GM19372 (cell line): ENCODE measurements around the gene FEN1.

Source experiments
- ATAC-seq: cut with Tn5 transposase; IDR thresholded peaks from one replicate; pipeline ENCODE4 v1.9.1; 2021; ENCODE audit warnings: mild to moderate bottlenecking, low read depth, moderate library complexity; ENCODE audit not compliant: unreplicated experiment

The FEN1 gene, protein sequence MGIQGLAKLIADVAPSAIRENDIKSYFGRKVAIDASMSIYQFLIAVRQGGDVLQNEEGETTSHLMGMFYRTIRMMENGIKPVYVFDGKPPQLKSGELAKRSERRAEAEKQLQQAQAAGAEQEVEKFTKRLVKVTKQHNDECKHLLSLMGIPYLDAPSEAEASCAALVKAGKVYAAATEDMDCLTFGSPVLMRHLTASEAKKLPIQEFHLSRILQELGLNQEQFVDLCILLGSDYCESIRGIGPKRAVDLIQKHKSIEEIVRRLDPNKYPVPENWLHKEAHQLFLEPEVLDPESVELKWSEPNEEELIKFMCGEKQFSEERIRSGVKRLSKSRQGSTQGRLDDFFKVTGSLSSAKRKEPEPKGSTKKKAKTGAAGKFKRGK

DNA sequence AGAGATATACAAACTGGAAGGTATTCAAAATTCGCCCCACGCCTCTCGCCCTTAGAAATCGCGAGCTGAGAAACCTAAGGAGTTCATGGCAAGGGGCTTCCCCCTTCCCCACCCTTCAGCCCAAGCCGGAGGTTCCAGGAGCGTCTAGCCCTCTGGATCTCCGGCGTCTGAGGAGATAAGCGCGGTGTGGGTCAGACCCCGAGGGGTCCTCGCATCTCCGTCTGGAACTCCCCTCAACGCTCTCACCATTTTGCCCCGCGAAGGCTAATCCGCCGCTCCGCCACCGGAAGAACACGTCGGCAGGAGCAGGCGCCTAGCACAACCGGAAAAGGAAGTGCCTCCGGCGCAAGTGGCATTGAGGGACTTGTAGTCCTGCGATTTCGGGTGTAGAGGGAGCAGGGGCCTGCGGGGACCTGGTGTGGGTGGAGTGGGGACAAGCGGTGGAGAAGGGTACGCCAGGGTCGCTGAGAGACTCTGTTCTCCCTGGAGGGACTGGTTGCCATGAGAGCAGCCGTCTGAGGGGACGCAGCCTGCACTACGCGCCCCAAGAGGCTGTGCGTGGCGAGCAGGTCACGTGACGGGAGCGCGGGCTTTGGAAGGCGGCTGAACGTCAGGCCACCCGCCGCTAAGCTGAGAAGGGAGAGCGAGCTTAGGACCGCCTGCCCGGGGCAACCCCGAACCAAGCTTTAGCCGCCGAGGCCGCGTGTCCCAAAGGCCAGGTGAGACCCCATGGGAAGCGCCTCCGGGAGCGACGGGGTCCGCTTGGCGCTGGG is at the start of gene FEN1, which contains the start of gene TMEM258:
Gene FEN1, plus strand, starts transcription at position 602 of the 773 bp plus-strand sequence. CDS start 2,451 bp downstream, outside the sequence.
Gene TMEM258, minus strand, starts transcription at position 290 of the 773 bp plus-strand sequence. Its CDS starts 41 bp downstream, at position 249.
- peak; percentile 81 for ATAC-seq

DNA sequence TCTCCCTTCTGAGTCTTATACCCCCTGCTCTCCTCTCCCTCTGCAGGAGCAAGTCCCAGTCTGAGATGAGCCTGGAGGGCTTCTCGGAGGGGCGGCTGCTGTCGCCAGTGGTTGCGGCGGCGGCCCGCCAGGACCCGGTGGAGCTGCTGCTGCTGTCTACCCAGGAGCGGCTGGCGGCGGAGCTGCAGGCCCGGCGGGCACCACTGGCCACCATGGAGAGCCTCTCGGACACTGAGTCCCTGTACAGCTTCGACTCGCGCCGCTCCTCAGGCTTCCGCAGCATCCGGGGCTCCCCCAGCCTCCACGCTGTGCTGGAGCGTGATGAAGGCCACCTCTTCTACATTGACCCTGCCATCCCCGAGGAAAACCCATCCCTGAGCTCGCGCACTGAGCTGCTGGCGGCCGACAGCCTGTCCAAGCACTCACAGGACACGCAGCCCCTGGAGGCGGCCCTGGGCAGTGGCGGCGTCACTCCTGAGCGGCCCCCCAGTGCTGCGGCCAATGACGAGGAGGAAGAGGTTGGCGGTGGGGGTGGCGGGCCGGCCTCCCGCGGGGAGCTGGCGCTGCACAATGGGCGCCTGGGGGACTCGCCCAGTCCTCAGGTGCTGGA is 49.1 kb upstream of the FEN1 start:
- ATAC-seq: no peak

DNA sequence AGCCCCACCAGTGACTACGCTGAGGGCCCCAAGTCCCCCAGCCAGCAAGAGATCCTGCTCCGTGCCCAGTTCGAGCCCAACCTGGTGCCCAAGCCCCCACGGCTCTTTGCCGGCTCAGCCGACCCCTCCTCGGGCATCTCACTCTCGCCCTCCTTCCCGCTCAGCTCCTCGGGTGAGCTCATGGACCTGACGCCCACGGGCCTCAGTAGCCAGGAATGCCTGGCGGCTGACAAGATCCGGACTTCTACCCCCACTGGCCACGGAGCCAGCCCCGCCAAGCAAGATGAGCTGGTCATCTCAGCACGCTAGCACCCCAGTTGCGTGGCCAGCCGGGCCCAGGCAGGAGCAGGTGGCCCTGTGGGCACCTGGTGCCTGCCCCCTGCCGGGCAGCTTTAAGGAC is 48.5 kb upstream of the FEN1 start:
- no peak for ATAC-seq

DNA sequence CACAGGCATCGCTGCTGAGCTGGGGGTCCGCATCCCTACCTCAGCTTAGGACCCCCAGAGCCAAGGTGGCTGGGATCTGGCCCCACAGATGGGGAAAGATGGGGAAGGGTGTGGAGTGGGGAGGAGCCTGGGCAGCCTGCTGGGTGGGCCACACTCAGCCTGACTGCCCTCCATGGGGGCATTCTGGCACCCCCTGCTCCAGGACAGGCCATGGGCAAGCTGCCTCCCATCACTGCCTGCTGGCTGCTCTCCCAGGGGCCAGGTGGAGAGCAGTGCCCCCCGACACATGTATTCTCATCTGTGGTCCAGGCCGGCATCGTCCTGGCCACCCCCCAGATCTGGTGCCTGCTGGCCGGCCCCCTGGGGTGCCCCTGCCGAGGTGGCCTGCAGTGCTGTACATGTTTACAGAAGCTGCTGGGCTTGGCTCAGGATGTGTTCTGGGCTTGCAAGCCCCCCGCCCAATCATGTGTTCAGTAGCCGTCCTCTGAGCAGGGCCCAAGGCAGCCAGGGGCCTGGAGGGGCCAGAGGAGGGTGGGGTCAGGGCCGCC is 48.0 kb upstream of the FEN1 start:
- ATAC-seq: no peak

DNA sequence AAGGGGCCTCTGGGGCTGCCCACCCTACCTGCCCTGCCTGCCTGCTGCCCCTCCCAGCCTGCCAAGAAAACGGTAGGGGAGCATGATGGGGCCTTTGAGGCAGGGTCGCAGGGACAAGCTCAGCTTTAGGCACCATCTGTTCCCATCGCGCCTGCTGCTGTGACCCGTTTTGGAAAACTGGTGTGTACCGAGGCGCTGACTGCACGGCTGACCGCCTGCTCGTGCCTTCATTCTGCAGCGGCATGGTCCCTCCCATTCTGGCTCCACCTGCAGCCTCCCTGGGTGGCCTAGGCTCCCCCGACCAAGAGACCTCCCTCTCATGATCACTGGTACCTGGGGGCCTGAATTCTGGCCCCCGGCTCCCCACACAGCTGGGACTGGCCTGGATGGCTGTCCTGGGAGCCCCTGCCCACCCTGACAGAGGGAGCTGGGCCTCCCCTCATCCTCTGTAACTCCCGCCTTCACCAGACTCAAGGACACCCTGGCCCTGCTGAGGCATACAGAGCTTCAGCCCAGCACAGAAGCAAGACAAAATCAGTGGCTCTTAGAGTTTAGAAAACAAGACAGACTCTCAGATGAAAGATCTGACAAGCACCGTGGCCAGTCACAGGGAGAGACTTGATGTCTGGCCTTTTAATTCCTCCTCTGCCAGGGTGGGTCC is 46.8 kb upstream of the FEN1 start:
- ATAC-seq: no peak

DNA sequence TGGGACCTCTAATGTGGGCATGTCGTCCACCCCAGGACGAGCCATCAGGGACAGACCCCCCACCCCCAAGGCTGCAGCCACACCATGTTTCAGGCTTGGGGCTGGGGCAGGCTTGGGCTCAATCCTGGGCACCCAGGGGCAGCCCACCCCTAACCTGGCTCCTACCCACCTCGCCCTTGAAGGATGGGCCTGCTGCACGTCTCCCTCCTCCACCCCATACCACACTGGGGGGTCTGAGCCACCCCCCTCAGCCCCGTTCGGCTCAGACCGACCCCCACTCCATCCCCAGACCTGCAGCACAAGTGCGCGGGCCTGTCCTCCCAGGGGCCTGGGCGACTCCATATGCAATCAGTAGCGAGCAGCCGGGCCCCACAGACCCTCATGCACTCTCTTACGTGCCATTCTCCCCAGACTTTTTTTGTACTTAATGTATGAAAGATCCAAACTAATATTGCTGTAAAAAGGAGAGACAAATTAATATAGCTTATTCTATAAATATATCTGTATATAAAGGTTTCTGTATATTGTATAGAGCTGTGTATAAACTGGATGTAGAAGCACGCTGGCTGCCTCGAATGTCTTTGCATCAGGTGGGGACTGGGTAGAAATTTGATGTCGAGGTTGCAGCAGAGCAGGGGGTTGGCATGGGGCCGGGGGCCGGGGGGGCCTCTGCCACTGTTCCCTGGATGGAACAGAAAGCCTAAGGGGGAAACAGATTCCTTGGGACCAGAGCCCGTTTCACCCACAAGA is 46.1 kb upstream of the FEN1 start:
- no peak for ATAC-seq

DNA sequence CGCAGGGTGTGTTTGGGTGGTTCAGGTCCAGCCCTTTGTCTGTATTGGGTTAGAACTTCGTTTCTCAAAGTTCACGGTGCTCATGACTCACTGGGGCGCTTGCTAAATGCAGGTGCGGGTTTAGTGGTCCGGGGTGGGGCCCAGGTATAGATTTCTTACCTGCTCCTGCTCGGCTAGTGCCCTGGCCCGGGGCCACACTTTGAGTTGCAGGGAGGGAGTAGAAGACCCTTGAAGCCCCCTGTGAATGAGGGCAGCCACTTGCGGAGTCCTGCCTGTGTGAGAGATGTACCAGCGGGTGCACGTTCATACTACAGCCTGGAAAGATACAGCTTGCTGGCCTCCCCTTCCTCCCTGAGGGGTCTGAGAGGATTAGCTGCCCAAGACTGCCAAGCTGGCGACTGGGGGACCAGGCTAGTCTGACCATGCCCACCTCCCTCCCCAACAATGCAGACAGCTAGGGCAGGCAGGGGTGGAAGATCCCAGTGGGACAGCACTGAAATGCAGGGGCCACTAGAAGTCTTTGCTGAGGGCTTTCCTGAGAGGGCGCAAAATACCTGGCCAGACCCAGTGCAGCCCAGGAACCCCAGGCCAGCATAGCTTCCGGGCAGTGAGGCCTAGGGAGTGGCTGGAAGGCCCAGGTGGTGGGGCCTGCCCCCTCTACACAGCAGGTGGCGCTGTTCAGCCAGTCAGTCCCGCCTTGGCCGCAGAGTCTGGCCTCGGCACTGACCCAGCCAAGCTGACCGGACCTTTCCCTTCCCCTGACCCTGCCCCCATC is 45.3 kb upstream of the FEN1 start:
- no peak for ATAC-seq

DNA sequence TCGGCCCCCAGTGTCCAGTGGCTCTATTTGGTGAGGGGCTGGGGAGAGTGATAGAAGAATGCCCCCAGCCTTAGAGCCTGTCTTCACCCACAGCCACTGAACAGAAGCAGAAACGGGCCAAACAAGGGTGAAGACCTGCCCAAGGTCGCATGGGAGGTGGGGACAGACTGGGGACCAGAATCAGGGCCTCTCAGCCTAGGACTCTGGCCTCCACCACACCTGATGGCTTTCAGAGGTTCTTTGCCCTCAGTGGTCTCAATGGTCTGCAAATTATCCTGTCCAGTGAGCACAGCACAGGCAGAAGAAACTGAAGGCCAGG is 44.8 kb upstream of the FEN1 start:
- no peak for ATAC-seq

DNA sequence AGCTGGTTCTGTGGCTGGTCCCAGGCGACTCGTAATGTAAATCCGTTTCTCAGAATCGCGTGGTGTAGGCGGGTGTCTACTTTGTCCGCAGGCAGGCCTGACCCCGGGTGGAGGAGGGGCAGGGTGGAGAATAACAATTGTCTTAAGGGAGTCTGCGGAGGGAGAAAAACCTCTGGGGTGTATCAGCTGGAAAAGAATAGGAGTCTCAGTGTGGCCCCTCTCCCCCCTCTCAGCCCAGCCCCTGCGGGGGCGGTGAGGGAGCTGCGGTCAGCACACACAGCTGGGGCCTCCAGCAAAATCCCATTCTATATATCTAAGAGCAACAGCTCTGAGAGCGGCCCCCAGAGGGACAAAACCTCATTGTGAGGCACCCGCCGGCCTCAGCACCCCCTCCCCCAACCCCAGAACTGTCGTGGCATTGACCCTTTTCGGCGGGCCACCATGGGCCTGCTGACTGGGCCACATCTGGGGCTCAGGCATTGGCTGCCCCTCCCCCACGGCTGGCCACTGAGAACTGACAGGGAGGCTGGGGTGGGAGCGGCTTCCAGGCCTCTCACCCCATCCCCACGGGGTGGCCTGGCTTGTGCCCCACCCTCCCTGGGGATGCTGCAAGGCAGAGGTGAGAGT is 43.0 kb upstream of the FEN1 start:
- no peak for ATAC-seq

DNA sequence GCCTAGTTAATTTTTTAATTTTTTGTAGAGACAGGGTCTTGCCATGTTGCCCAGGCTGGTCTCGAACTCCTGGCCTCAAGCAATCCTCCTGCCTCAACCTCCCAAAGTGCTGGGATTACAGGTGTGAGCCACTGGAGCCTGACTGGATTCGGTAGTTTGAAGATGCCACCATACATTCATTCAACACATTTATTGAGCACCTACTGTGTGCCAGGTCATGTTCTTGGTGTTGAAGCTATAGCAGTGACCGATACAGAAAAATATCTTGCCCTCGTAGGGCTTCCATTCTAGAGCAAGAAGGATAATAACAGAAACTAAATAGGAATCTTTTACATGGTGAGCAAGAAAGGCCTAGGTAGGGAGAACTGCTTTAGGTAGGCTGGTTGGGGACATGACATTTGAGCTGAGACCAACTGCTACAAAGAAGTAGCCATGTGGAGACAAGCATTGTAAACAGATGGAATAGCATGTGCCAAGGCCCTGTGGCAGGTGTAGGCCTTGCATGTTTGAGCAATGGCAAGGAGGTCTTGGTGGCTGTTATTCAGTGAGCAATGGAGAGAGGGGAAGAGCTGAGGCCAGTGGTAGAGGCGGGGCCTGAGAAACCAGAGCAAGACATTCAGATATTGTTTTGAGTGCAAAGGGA is 42.0 kb upstream of the FEN1 start:
- ATAC-seq: no peak

DNA sequence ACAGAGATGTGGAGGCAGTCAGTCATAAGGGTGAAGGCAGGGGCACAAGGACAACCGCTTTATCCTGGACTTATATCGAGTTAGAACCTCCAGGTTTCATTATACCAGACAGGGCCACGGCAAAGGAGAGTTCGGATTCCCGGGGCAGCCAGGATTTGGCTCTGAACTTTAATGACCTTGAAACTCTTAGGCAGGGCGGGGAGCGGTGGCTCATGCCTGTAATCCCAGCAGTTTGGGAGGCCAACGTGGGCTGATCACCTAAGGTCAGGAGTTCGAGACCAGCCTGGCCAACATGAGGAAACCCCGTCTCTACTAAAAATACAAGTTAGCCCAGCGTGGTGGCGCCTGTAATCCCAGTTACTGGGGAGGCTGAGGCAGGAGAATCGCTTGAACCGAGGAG is 41.3 kb upstream of the FEN1 start:
- ATAC-seq: no peak

DNA sequence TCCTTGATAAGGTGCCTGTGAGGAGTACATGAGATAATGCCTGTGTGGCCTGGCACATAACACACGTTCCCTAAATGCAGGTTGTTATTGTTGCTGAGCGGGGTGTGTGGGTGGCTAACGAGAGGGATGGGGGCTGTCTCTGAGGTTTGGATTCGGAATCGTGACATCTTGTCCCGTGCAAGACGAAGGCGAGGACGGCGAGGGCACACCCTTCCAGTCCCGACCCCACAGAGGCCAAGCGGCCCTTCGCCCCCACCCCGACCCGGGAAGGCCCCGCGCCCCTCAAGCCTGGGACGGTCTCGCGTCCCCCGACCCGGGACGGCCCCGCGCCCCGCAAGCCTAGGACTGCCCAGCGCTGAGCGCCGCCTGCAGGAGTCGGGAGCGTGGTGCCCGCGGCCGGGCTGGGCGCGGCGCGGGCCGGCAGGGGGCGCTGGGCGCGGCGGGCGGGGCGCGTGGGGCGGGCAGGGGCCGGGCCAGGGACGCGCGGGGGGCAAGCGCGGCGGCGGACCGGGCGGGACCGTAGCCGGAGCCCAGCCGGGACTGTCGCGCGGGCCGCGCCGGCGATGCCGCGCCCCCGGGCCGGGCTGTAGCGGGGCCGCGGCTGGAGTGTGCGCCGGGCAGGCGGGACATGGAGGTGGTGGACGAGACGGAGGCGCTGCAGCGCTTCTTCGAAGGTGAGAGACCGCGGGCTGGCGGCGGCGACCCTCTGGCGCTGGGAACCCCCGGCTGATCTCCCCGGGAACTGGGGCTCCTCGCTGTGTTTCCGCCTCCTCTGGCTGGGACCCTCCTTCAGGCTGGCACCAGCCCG is 40.4 kb upstream of the FEN1 start, which contains the start of gene MYRF:
Gene MYRF, plus strand, starts transcription at position 520 of the 808 bp plus-strand sequence. Its CDS starts 109 bp downstream, at position 629.
- no peak for ATAC-seq

DNA sequence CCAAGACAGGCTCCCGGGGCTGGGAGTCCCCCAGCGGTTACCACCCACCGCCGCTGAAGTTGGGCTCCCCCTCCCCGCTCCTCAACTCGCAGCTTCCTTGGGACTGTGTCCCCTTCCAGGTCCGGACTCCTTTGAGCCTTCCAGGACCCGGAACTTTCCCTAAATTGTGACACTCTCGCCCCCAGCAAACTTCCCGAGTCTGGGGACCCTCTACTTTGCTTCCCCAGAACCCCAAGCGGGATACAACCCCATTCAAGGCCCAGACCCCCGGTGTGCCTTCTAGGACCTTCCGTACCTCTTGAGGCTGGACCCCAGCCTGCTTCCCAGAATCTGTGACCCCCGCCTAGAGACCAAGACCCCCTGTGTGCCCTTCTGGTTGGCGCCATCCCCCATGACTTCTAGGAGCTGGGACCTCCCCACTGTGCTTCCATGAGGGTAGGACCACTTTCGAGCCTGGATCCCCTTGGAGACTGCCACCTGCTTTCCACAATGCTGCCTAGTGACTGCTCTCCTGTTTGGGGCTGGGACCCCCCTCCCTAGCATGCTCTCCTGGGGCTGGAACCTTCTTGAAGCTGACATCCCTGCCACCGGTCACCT is 39.7 kb upstream of the FEN1 start:
- ATAC-seq: no peak

DNA sequence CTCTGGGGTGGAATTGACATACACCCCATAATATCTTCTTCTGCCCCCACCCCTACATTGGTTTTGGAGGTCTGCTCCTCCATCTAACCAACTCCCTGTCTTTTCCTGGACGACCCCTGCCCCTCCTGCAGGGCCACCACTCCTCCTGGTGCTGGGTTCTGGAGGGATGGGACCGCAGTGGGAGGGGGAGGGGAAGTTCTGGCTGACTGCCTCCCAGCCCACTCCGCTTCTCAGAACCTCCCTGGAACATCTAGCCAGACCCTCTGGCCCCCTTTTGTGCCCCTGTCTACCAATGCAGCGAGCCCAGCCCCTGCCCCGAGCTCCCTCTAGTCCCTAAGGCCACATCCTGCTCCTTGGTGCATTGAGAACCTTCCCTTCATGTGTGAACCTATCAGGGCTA is 39.0 kb upstream of the FEN1 start:
- ATAC-seq: no peak

DNA sequence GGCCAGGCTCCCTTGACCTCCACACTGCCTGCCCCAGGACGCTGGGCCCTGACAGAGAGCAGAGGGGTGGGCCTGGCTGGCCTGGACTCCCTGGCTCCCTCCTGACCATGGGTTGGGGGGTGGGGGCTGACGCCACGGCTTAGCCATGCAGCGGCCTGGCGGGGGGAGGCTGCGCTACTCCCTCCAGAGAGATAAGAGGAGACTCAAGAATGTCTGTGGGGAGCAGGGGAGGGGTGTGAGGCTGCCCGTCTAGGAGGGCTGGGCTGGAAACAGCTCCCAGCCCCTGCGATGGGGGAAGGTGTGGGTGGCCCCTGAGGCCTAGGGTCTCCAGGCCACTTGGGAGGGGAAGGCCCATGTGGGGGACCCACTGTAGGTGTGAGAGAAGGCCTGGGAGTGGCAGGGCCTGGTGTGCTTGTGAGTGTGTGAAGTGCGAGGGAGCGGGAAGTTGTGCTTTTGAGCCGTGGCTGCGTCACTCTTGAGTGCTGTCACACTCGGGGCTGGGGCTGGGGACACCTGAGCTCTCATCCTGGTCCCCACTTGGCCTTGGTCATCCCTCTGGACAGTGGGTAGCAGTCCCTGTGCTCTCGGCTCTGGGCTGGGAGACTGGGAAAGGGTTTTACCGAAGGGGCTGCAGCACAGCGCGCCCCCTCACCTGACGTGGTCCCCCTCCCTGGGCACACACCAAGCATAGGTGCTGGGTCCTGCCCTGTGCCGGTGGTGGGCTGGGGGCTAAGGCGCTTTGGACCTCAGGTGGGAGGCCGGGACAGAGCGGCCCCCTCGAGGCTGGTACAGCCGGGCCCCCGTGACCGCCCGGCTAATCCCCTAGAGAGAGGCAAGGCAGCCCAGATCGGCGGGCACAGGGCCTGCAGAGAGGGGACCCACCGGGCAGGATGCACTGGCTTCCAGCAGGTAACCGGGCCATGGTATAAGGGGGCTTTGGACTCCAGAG is 37.9 kb upstream of the FEN1 start:
- no peak for ATAC-seq

DNA sequence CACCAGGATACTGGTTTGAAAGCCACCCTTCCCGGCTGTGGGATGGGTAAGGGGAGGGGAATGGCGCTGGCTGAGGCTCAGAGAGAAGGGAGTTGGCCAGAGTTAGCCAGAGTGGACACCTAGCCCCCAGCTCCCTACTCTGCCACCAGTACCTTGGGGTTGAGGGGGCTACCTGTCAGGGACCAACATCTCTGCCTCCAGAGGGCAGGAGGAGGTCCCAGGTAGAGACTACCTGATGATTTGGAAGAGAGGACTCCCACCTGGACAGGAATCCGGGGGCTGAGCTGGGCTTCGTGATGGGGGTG is 36.6 kb upstream of the FEN1 start:
- ATAC-seq: no peak
